Left cardiac atrium (tissue), 4 donors: ENCODE data around the gene NECAP2. TPM values are rescaled to one million over a fixed set of nuclear protein-coding genes. Genes with fewer than 3 reads are reported as not detected.

ENCODE experiments used
- ATAC-seq, 2 donors: fragments of 200-7000 bp; cut with Tn5 transposase; one replicate each; pipeline ENCODE4 v1.9.1; 2020; ENCODE audit warnings: mild to moderate bottlenecking in 2 of 2, moderate library complexity in 2 of 2
- DNase-seq: peaks from one replicate; pipeline ENCODE4 v3.0.0-alpha.2; 2020
- intact Hi-C, 2 donors: fragments of 100-400 bp; cut with DNase I; formaldehyde crosslinking; loops; one replicate each; pipeline versions ENCODE4 v1.14.1 to v1.15.1; 2022 to 2023
- total RNA-seq, 2 donors: library from RNA; stranded (reverse); fragmentation: NEBNext Ultra II Directional; extraction: Animal tissue kit (Norgen Biotek cat#: 25700); gene quantifications; one replicate each; pipeline ENCODE4 v1.2.1, GENCODE V29; 2021
- donor health status: DM: no; HTN: yes; CAD: no.
- donor health status: DM: no; HTN: yes; CAD: no; lungs with severe emphysema.
- donor health status: DM: yes; HTN: yes; CAD: no.
- donor health status: Dilated cardiomyopathy.

Gene NECAP2
- total RNA-seq, 2 donors from 2014 or later, result 21.8 to 23.7 TPM

GRCh38 chr1:16422041-16422440 lies 18.5 kb upstream of the NECAP2 start:
- DNase-seq, result no peak
- intact Hi-C loops, result no loop called here

GRCh38 chr1:16425125-16426025 lies 15.1 kb upstream of the NECAP2 start:
- intact Hi-C loops, result no loop called here
- ATAC-seq (no peak), DNase-seq (no peak)

More at GRCh38 chr1:16422041-16422440, 18.5 kb upstream of the NECAP2 start:
- no peak for ATAC-seq

DNA sequence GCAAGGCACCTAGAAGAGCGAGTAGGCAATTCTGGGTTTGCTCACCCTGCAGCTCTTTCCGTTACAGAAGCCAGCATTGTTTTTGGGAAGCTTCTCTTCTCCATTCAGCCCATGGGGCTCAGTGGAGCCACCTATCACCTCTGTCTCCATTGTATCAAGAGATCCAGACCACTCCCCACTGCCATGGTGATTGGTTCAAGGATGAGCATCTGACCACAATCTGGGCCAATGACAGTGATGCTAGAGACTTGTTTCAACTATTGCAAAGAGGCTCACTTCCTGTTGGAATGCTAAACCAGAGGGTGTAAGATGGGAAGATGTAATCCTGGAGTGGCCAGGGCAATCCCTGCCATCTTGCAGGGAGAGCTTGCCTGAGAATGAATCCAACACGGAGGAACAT lies 9.9 kb upstream of the NECAP2 start:
- intact Hi-C loops, result no loop called here
- no peak for ATAC-seq
- DNase-seq, result no peak

DNA sequence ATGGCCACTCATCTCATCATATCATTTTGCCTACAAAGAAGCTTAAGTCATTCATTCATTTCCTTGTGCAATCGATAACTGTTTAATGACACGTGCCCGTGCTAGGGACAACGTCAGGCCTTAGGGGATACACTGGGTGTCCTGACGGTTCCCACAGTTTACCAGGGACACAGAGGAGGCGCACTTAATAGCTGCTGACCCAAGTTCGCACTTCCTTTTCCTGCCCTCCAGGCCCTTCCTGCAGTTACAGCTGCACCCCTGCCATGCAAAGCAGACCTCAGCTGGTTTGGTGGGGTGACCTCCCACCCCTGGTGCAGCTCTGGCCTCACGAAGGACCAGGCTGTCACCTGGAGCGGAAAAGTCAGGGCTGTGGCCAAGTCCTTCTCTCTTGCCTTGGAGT lies 7.5 kb upstream of the NECAP2 start:
- intact Hi-C loops, result no loop called here
- ATAC-seq (peak in 1 of 2 donors; percentile 40), DNase-seq (no peak)

DNA sequence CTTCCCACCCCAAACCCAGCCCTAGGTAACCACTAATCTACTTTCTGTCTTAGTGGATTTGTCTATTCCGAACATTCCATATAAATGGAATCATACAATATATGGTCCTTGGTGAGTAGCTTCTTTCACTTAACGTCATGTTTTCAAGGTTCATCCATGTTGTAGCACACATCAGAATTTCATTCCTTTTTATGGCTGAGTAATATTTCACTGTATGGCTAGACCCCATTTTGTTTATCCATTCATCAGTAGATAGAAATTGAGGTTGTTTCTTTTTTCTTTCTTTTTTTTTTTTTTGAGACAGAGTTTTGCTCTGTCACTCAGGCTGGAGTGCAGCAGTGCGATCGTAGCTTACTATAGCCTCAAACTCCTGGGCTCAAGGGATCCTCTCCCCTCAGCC lies 6.5 kb upstream of the NECAP2 start:
- DNase-seq (no peak), ATAC-seq (no peak)
- intact Hi-C loops, result no loop called here

GRCh38 chr1:16434501-16434900 lies 6.0 kb upstream of the NECAP2 start:
- DNase-seq (no peak), ATAC-seq (no peak)
- intact Hi-C loops, result no loop called here

- ATAC-seq (no peak), DNase-seq (no peak)
- intact Hi-C loops, result no loop called here
Measured at GRCh38 chr1:16436946-16437474, 3.5 kb upstream of the NECAP2 start, which contains the start of gene SPATA21. Gene SPATA21, minus strand, starts transcription at chr1:16437424. Its CDS starts 6,053 bp downstream, at chr1:16431371.

GRCh38 chr1:16438516-16438915 lies 2.0 kb upstream of the NECAP2 start:
- ATAC-seq (no peak), DNase-seq (no peak)
- intact Hi-C loops, result no loop called here

DNA sequence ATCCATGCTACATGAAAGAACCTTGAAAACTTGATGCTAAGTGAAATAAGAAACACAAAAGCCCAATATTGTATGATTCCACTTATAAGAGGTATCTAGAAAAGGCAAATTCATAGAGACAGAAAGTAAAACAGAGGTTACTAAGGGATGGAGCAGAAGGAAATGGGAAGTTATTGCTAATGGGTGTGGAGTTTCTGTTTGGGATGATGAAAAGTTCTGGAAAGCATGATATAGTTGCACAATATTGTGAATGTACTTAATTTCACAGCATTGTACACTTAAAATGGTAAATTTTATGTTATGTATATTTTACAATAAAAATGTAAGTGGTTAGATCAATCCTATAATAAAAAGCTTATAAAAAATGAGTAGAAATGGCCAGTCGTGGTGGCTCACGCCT lies 1.6 kb upstream of the NECAP2 start:
- DNase-seq, result no peak
- intact Hi-C loops, result no loop called here
- no peak for ATAC-seq

GRCh38 chr1:16440131-16440469 lies 424 bp upstream of the NECAP2 start:
- DNase-seq (no peak), ATAC-seq (peak; percentile 19 to 31)
- intact Hi-C loops, result loop anchor here in 1 of 2 donors (2.0 kb wide), 1 partner anchor 71 kb away; no protein-coding TSS in a partner anchor

DNA sequence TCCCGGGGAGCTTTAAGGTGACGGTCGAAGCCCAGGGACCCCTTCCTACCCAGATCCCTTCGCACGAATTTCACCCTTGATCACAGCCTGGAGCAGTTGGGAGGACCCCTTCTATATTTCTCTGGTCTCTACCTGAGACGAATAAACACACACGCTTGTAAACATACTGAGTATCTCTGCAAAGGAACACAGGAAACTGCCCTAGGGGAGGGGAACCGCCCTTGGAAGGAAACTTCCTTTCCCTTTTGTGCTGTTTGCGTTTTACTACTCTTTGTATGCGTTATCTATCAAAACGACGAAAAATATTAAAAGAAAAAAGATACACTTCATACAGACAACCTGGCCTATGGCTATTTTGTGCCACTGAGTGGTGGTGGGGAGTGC lies 750 bp downstream of the NECAP2 start:
- intact Hi-C loops, result loop anchor here in 1 of 2 donors (2.0 kb wide), 1 partner anchor 72 kb away; no protein-coding TSS in a partner anchor
- DNase-seq (no peak), ATAC-seq (peak in 1 of 2 donors; percentile 1)

GRCh38 chr1:16442265-16442664 lies 1.7 kb downstream of the NECAP2 start:
- intact Hi-C loops, result no loop called here
- ATAC-seq, result no peak
- no peak for DNase-seq

DNA sequence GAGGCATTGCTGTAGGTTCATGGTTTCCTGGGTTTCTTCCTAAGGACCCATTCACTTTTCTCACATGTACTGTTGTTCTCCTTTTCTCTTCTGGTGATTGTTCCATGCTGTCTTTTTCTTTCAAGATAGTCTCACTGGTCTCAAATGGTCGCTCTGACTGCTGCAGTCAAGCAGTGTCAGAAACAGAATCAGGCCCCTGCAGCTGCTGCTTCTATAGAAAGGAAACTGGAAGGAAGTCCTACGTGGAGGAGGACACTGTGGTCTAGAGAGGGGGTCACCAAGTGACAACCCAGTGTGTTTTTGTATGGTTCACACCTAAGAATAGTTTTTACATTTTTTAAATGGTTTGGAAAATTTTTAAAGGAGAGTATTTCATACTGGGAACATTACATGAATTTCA lies 2.4 kb downstream of the NECAP2 start:
- DNase-seq, result no peak
- ATAC-seq, result no peak
- intact Hi-C loops, result no loop called here

DNA sequence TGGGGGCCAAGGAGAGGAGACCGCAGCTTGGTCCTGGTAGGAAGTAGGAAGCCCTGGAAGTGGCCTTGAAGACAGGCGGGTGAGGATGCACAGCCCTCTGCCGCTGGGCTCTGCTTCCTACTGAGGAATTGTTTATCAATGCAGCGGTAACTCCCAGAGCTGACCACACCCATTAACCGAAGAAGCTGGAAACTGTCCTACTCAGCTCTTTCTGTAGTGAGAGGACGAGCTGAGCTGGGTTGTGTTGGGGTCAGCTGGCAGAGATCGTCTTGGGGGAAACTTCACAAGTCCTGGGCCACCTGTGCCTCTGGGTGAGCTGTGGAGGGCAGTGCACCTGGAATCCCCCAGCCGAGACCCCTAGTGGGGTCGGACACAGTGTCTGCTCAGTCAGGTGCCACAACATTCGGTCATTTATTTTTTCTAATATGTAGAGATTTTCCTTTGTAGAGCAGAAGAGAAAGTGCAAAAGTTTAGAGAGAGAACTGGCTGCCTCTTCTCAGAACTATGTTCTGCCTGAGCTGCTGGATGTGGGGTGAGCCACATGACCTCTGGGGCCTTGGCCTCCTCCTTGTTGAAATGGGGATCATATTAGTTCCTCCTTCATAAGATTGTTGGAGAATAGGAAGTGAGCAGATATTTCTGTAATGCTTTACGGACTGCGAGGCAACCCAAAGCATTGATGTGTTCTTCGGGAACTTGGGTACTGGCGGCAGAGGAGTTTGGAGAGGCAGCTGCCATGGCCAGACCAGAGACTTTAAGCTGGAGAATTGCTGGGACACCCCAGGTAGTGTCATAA lies 3.6 kb downstream of the NECAP2 start:
- no peak for DNase-seq
- intact Hi-C loops, result no loop called here
- peak in 1 of 2 donors; percentile 9 for ATAC-seq

DNA sequence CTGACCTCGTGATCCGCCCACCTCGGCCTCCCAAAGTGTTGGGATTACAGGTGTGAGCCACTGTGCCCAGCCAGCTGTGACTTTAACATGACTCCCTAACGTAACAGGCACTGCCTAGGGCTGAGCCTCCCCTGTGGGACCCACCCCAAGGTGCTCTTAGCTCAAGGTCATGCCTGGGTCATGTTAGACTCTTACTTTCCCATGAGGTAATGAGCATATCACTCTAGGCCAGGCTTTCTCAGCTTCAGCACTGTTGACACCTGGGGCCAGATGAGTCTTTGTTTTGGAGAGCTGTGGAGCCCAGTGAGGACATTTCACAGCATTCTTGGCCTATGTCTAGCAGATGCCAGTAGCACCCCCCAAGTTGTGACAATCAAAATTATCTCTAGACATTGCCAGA lies 4.5 kb downstream of the NECAP2 start:
- intact Hi-C loops, result no loop called here
- DNase-seq, result no peak
- no peak for ATAC-seq

- intact Hi-C loops, result no loop called here
- DNase-seq (no peak), ATAC-seq (no peak)
Measured at GRCh38 chr1:16446116-16446515, 5.6 kb downstream of the NECAP2 start.

DNA sequence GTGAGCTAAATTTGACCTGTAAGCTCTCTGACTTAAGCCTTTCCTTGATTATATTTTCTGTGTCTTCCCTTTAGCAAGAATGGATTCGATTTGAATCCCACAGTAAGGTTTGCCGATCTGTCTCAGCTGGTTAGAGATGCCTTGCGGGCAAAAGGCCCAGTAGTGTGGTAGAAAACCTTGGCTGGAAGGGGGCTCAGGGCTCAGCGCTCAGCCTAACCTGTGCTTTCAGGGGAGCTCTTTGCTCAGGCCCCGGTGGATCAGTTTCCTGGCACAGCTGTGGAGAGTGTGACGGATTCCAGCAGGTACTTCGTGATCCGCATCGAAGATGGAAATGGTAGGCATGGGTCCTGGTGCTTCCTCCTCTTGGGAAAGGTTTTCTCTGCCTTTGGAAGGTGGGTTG lies 7.1 kb downstream of the NECAP2 start:
- DNase-seq, result no peak
- ATAC-seq, result no peak
- intact Hi-C loops, result no loop called here

- ATAC-seq (no peak), DNase-seq (no peak)
- intact Hi-C loops, result no loop called here
Measured at GRCh38 chr1:16449065-16449464, 8.5 kb downstream of the NECAP2 start.

DNA sequence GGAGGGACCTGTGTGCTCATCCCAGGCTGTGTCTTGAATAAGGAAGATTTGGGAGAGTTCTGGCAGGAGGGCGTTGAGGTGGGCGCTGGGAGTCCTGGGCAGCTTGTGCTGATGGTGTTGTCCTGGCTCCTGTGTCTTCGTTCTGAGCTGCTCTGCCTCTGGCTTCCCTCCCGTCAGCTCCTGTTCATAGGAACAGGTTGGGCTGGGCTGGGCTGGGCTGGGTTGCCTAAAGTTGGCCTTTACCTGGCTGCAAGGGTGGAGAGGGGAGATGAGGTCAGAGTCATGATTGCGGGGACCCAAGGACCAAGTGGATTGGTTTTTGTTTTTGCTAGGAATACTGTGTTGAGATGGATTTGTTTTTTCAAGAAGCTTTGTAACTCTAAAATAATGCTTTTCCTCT lies 9.1 kb downstream of the NECAP2 start:
- intact Hi-C loops, result no loop called here
- DNase-seq, result no peak
- no peak for ATAC-seq

- ATAC-seq (no peak), DNase-seq (no peak)
- intact Hi-C loops, result no loop called here
Measured at GRCh38 chr1:16450863-16451481, 10.4 kb downstream of the NECAP2 start.
